ENCODE data around the gene GLG1.

DNA sequence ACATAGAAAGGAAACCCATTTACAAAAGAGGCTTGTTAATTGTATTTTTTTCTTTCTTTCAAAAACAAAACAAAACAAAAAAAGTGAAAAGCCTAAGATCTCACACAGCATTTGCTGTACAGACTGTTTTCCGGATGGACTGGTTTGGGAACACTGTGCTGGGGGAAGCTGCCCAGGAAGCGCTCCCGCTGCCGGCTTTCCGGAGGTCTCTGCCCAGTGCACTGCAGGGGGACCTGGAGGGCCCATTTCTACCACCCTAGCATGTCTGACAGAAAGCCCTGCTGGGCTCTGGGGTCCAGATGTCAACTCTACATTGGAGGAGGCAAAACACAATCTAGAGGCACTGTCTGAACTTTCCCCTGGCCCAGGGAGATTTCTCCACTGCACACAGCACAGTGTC is 159.3 kb downstream of the GLG1 start:
- TF ChIP-seq PAX5 (IDR thresholded peaks at IDR 0.05; ENCODE audit: insufficient read depth, low read length, severe bottlenecking) = no peak
- TF ChIP-seq POLR2A (IDR thresholded peaks at IDR 0.05; ENCODE audit: low read depth, low read length) = no peak
- TF ChIP-seq POLR2AphosphoS5 (IDR thresholded peaks at IDR 0.05; ENCODE audit: low read depth, low read length) = no peak

All from GM12891 (cell line).